HEK293T (cell line): ENCODE results near the gene CCPG1.

Source experiments
- CTCF ChIA-PET: fragments of 350-600 bp; formaldehyde crosslinking; extraction: SDS; loops from one replicate; lab custom pipeline; 2021; ENCODE audit warnings: antibody characterized with exemption, inconsistent platforms; lab: Yijun Ruan, JAX
- POLR2A ChIA-PET: fragments of 350-600 bp; formaldehyde crosslinking; extraction: SDS; loops from one replicate; lab custom pipeline; 2020; ENCODE audit warnings: antibody characterized with exemption, inconsistent platforms; lab: Yijun Ruan, JAX
- DNase-seq: peaks from one replicate; pipeline ENCODE4 v3.0.0; 2012; ENCODE audit warnings: mixed read lengths; ENCODE audit errors: extremely low spot score
- ARNT ChIP-seq: fragments of 450-650 bp; IDR thresholded peaks from 2 replicates; pipeline ENCODE4 v1.6.1; 2017; ENCODE audit warnings: mild to moderate bottlenecking
- ELF4 ChIP-seq: fragments of 450-650 bp; IDR thresholded peaks from 2 replicates; pipeline ENCODE4 v1.6.1; 2017; ENCODE audit warnings: antibody characterized with exemption
- L3MBTL2 ChIP-seq: fragments of 450-650 bp; conservative IDR thresholded peaks from 2 replicates; pipeline ENCODE4 v1.6.1; 2016; ENCODE audit warnings: mild to moderate bottlenecking
- LEF1 ChIP-seq: fragments of 450-650 bp; IDR thresholded peaks from 2 replicates; pipeline ENCODE4 v1.6.1; 2017; ENCODE audit warnings: mild to moderate bottlenecking, borderline replicate concordance
- ZNF384 ChIP-seq: fragments of 450-650 bp; IDR thresholded peaks from 2 replicates; pipeline ENCODE4 v1.6.1; 2016

CCPG1 gene

GRCh38 chr15:55319537-55320237 lies 88.5 kb downstream of the CCPG1 start:
- ChIA-PET CTCF (interaction anchor here (0.5 to 1.3 kb wide), 2 partner anchors 120 to 674 kb away, joined by 3 to 14 read pairs; no protein-coding TSS in a partner anchor), POLR2A (interaction anchor here (0.6 to 1.4 kb wide), 9 partner anchors 8 to 114 kb away, joined by 3 to 15 read pairs (median 4); partner anchors contain the start of genes CCPG1 and PIERCE2)
- no peak for DNase-seq
- TF ChIP-seq ARNT = no peak

- TF ChIP-seq L3MBTL2 = peak; percentile 47
- no peak for TF ChIP-seq LEF1
- peak; percentile 70 for TF ChIP-seq ZNF384
- peak; percentile 82 for TF ChIP-seq ELF4
- ChIA-PET POLR2A (interaction anchor here (0.6 to 1.4 kb wide), 10 partner anchors 9 to 117 kb away, joined by 3 to 15 read pairs (median 4); partner anchors contain the start of genes CCPG1 and PIERCE2), CTCF (interaction anchor here (0.5 to 1.3 kb wide), 2 partner anchors 121 to 675 kb away, joined by 3 to 14 read pairs; no protein-coding TSS in a partner anchor)
- DNase-seq = peak; percentile 68
Observed at GRCh38 chr15:55318588-55319494, 89.3 kb downstream of the CCPG1 start, which contains the start of the genes PIGB and PIGBOS1. Gene PIGB, plus strand, starts transcription at chr15:55319222. Its CDS starts 29 bp downstream, at chr15:55319251. Gene PIGBOS1, minus strand, starts transcription at chr15:55319123. Its CDS starts 1,331 bp downstream, at chr15:55317792.
